ENCODE data around the gene AKAP13.

AKAP13 gene

DNA sequence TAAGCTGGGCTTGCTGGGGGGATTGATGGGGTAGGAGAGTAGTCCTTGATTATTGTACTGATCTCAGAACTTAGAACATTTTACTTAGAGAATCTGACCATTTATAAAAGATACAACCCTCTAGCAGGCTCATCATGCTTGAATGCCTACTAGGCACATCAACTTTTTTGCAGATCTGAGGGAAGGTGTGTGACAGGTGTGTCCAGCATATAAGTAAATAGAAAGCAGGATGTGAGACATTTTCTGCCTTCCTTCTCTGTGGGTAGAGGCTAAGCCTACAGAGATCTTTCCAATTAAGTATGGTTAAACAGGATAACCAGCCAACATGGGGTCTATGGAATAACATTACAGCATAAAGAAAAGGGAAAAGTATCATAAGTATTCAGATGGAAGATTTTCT lies 159.1 kb downstream of the AKAP13 start:
- Histone ChIP-seq H3K27ac (ENCODE audit: low read depth, low read length) (no peak overlapping the region), H3K36me3 (ENCODE audit: control insufficient read depth, insufficient read depth, low read length) (no peaks in the 10 kb centered on the region), H3K4me3 (ENCODE audit: low read length) (no peak overlapping the region), H3K27me3 (ENCODE audit: control insufficient read depth, insufficient read depth, low read length) (no peaks in the 10 kb centered on the region), H3K9ac (ENCODE audit: low read length) (no peak overlapping the region), H3K4me1 (ENCODE audit: control insufficient read depth, insufficient read depth, low read length) (peaks cover 7% of the 10 kb centered on the region)

- Histone ChIP-seq H3K36me3 (ENCODE audit: control insufficient read depth, insufficient read depth, low read length) (no peaks in the 10 kb centered on the region), H3K4me3 (ENCODE audit: low read length) (no peak overlapping the region), H3K9ac (ENCODE audit: low read length) (no peak overlapping the region), H3K27ac (ENCODE audit: low read depth, low read length) (no peak overlapping the region), H3K27me3 (ENCODE audit: control insufficient read depth, insufficient read depth, low read length) (no peaks in the 10 kb centered on the region), H3K4me1 (ENCODE audit: control insufficient read depth, insufficient read depth, low read length) (peaks cover 12% of the 10 kb centered on the region)
Observed at GRCh38 chr15:85540085-85540797, 159.8 kb downstream of the AKAP13 start.

GRCh38 chr15:85541744-85542143 lies 161.3 kb downstream of the AKAP13 start:
- Histone ChIP-seq H3K4me1 (ENCODE audit: control insufficient read depth, insufficient read depth, low read length) (peaks cover 12% of the 10 kb centered on the region), H3K27me3 (ENCODE audit: control insufficient read depth, insufficient read depth, low read length) (no peaks in the 10 kb centered on the region), H3K27ac (ENCODE audit: low read depth, low read length) (no peak overlapping the region), H3K9ac (ENCODE audit: low read length) (no peak overlapping the region), H3K36me3 (ENCODE audit: control insufficient read depth, insufficient read depth, low read length) (no peaks in the 10 kb centered on the region), H3K4me3 (ENCODE audit: low read length) (no peak overlapping the region)

- Histone ChIP-seq H3K4me3 (ENCODE audit: low read length) (no peak overlapping the region), H3K27ac (ENCODE audit: low read depth, low read length) (no peak overlapping the region), H3K36me3 (ENCODE audit: control insufficient read depth, insufficient read depth, low read length) (no peaks in the 10 kb centered on the region), H3K9ac (ENCODE audit: low read length) (no peak overlapping the region), H3K27me3 (ENCODE audit: control insufficient read depth, insufficient read depth, low read length) (no peaks in the 10 kb centered on the region), H3K4me1 (ENCODE audit: control insufficient read depth, insufficient read depth, low read length) (peaks cover 12% of the 10 kb centered on the region)
Observed at GRCh38 chr15:85542488-85542887, 162.1 kb downstream of the AKAP13 start.

GRCh38 chr15:85542895-85543331 lies 162.5 kb downstream of the AKAP13 start:
- Histone ChIP-seq H3K27ac (ENCODE audit: low read depth, low read length) (no peak overlapping the region), H3K4me3 (ENCODE audit: low read length) (no peak overlapping the region), H3K36me3 (ENCODE audit: control insufficient read depth, insufficient read depth, low read length) (no peaks in the 10 kb centered on the region), H3K9ac (ENCODE audit: low read length) (no peak overlapping the region), H3K27me3 (ENCODE audit: control insufficient read depth, insufficient read depth, low read length) (no peaks in the 10 kb centered on the region), H3K4me1 (ENCODE audit: control insufficient read depth, insufficient read depth, low read length) (peaks cover 12% of the 10 kb centered on the region)

DNA sequence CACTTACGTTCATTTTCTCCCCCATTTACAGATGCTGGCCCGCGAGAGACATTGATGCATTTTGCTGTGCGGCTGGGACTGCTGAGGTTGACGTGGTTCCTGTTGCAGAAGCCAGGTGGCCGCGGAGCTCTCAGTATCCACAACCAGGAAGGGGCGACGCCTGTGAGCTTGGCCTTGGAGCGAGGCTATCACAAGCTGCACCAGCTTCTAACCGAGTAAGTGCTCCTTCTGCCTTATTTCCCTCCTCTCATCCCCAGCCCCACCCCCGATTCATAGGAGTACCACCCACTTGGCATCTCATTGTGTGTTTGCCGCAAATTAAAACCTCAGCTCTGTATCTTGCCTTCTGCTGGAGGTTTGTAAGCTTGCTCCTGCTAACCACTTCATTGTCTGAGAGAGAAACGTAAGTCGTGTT lies 163.3 kb downstream of the AKAP13 start:
- Histone ChIP-seq H3K9ac (ENCODE audit: low read length) (no peak overlapping the region), H3K4me3 (ENCODE audit: low read length) (peak overlapping the region; percentile 26), H3K36me3 (ENCODE audit: control insufficient read depth, insufficient read depth, low read length) (no peaks in the 10 kb centered on the region), H3K4me1 (ENCODE audit: control insufficient read depth, insufficient read depth, low read length) (peaks cover 12% of the 10 kb centered on the region), H3K27ac (ENCODE audit: low read depth, low read length) (no peak overlapping the region), H3K27me3 (ENCODE audit: control insufficient read depth, insufficient read depth, low read length) (no peaks in the 10 kb centered on the region)

GRCh38 chr15:85545185-85545584 lies 164.8 kb downstream of the AKAP13 start:
- Histone ChIP-seq H3K4me3 (ENCODE audit: low read length) (no peak overlapping the region), H3K9ac (ENCODE audit: low read length) (no peak overlapping the region), H3K4me1 (ENCODE audit: control insufficient read depth, insufficient read depth, low read length) (peaks cover 12% of the 10 kb centered on the region)

DNA sequence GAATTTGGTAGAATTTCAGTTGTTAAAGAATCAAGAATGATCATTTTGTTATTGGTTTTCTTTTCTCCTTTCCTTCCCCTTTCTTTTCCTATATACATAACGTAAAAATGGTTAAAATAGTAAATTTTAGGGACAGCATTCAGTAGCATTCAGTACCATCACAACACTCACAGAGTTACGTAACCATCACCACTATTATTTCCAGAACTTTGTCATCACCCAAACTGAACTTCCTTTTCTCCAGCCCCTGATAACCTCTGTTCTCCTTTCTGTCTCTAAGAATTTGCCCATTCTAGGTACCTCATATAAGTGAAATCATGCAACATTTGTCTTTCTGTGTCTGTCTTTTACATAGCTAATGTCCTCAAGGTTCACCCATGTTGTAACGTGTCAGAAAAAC lies 165.3 kb downstream of the AKAP13 start:
- Histone ChIP-seq H3K4me3 (ENCODE audit: low read length) (no peak overlapping the region), H3K27ac (ENCODE audit: low read depth, low read length) (peak overlapping the region; percentile 55), H3K9ac (ENCODE audit: low read length) (no peak overlapping the region), H3K4me1 (ENCODE audit: control insufficient read depth, insufficient read depth, low read length) (peaks cover 12% of the 10 kb centered on the region), H3K36me3 (ENCODE audit: control insufficient read depth, insufficient read depth, low read length) (no peaks in the 10 kb centered on the region), H3K27me3 (ENCODE audit: control insufficient read depth, insufficient read depth, low read length) (no peaks in the 10 kb centered on the region)

More at GRCh38 chr15:85545185-85545584, 164.8 kb downstream of the AKAP13 start:
- H3K36me3 ChIP-seq (ENCODE audit: control insufficient read depth, insufficient read depth, low read length): no peaks in the 10 kb centered on the region
- peak overlapping the region; percentile 55 for H3K27ac ChIP-seq (ENCODE audit: low read depth, low read length)
- H3K27me3 ChIP-seq (ENCODE audit: control insufficient read depth, insufficient read depth, low read length): no peaks in the 10 kb centered on the region

DNA sequence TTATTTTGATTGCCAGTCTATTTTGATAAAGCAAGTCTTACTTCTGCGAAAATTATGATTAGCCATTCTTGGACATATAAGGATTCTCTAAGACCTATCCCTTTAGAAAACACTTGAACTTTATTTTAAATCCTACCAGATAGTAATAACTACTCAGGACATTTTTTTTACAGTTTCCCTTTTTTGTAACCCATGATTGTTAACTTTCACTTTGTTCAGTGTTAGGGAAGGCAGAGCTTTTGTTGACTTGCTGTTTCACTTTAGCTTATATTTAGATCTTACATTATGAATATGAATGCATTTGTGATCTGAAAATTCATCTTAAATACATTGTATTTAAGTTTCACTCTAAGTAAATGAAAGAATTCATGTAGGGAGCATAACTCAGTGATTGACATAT lies 167.0 kb downstream of the AKAP13 start:
- no peaks in the 10 kb centered on the region for H3K36me3 ChIP-seq (ENCODE audit: control insufficient read depth, insufficient read depth, low read length)
- peaks cover 12% of the 10 kb centered on the region for H3K4me1 ChIP-seq (ENCODE audit: control insufficient read depth, insufficient read depth, low read length)
- no peak overlapping the region for H3K27ac ChIP-seq (ENCODE audit: low read depth, low read length)
- H3K27me3 ChIP-seq (ENCODE audit: control insufficient read depth, insufficient read depth, low read length): no peaks in the 10 kb centered on the region
- H3K9ac ChIP-seq (ENCODE audit: low read length): no peak overlapping the region
- H3K4me3 ChIP-seq (ENCODE audit: low read length): no peak overlapping the region

DNA sequence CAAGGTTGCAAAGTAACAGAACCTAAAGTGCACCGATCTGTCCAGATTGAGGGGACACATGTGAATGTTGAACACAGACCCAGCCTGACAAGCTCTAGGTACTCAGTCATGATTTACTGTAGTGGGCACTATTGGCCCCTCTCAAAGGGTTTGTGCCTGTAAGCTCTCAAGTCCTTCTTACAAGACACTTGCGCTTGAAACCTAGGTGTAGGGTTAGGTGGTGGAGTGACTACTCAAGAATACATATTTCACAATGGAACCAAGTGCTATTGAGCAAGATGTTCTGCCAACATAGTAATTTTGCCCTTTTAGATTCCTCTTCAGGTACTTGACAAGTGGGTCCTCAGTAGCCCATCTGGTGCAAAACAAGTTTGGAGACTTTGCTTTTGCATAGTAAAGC lies 169.9 kb downstream of the AKAP13 start:
- H3K36me3 ChIP-seq (ENCODE audit: control insufficient read depth, insufficient read depth, low read length): no peaks in the 10 kb centered on the region
- no peak overlapping the region for H3K4me3 ChIP-seq (ENCODE audit: low read length)
- no peaks in the 10 kb centered on the region for H3K27me3 ChIP-seq (ENCODE audit: control insufficient read depth, insufficient read depth, low read length)
- H3K27ac ChIP-seq (ENCODE audit: low read depth, low read length): no peak overlapping the region
- H3K4me1 ChIP-seq (ENCODE audit: control insufficient read depth, insufficient read depth, low read length): no peaks in the 10 kb centered on the region
- no peak overlapping the region for H3K9ac ChIP-seq (ENCODE audit: low read length)

DNA sequence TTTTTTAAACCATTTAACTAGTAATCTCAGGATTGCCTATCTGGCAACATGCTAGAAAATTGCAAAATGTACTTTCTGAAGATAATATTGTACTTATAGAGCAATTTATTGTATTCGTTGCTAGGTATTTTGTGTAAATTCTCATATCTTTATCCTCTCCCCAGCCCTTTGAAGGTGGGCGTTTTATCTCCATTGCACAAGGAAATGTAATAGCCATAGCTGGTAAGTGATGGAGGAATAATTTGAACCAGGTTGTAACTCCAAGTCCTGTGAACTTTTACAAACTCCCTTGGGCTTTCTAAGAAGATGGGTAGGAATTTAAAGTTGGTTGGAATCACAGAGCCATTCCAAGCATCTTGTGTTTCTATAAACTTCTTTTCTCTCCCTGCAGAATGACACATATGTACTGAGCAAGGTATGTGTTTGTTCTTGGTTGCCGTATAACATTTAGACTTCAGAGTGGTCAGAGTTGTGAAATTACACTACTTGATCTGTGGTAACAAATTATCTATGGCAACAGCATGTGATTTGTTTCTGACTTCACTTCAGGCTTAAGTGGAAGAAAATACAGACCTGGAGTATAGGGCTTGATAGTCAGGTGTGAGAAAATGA lies 170.9 kb downstream of the AKAP13 start:
- H3K36me3 ChIP-seq (ENCODE audit: control insufficient read depth, insufficient read depth, low read length): no peaks in the 10 kb centered on the region
- H3K27ac ChIP-seq (ENCODE audit: low read depth, low read length): no peak overlapping the region
- H3K4me1 ChIP-seq (ENCODE audit: control insufficient read depth, insufficient read depth, low read length): no peaks in the 10 kb centered on the region
- no peak overlapping the region for H3K9ac ChIP-seq (ENCODE audit: low read length)
- no peaks in the 10 kb centered on the region for H3K27me3 ChIP-seq (ENCODE audit: control insufficient read depth, insufficient read depth, low read length)
- no peak overlapping the region for H3K4me3 ChIP-seq (ENCODE audit: low read length)

- H3K27me3 ChIP-seq (ENCODE audit: control insufficient read depth, insufficient read depth, low read length): no peaks in the 10 kb centered on the region
- H3K27ac ChIP-seq (ENCODE audit: low read depth, low read length): no peak overlapping the region
- H3K9ac ChIP-seq (ENCODE audit: low read length): no peak overlapping the region
- H3K36me3 ChIP-seq (ENCODE audit: control insufficient read depth, insufficient read depth, low read length): no peaks in the 10 kb centered on the region
- H3K4me1 ChIP-seq (ENCODE audit: control insufficient read depth, insufficient read depth, low read length): no peaks in the 10 kb centered on the region
- no peak overlapping the region for H3K4me3 ChIP-seq (ENCODE audit: low read length)
Observed at GRCh38 chr15:85554852-85555521, 174.6 kb downstream of the AKAP13 start.

Measured in rectal smooth muscle tissue (tissue), 1 donor.